Omental fat pad (tissue), 4 donors: ENCODE measurements around the gene HMX1. TPM values are rescaled to one million over a fixed set of nuclear protein-coding genes. Genes with fewer than 3 reads are reported as not detected.

Experiments used
- ATAC-seq: fragments of 150-250 bp; one replicate; pipeline ENCODE4 v1.9.1; 2016; ENCODE audit warnings: mild to moderate bottlenecking, moderate library complexity; ENCODE audit not compliant: low FRiP score
- DNase-seq: peaks from one replicate; pipeline ENCODE4 v3.0.0-alpha.2; 2019; ENCODE audit warnings: low spot score
- CTCF ChIP-seq, 3 donors: fragments of 450-650 bp; IDR thresholded peaks; one replicate each; pipeline ENCODE4 v1.5.1; 2016 to 2017; ENCODE audit warnings: antibody characterized with exemption in 3 of 3, mild to moderate bottlenecking in 3 of 3, moderate library complexity in 2 of 3
- total RNA-seq, 4 donors: library from RNA; depleted of rRNA; stranded (reverse); fragments of >200 nt; gene quantifications; one replicate each; pipeline ENCODE4 v1.1.0, GENCODE V29; 2016

HMX1 gene
- total RNA-seq, 4 donors from 2014 or later, result not detected

DNA sequence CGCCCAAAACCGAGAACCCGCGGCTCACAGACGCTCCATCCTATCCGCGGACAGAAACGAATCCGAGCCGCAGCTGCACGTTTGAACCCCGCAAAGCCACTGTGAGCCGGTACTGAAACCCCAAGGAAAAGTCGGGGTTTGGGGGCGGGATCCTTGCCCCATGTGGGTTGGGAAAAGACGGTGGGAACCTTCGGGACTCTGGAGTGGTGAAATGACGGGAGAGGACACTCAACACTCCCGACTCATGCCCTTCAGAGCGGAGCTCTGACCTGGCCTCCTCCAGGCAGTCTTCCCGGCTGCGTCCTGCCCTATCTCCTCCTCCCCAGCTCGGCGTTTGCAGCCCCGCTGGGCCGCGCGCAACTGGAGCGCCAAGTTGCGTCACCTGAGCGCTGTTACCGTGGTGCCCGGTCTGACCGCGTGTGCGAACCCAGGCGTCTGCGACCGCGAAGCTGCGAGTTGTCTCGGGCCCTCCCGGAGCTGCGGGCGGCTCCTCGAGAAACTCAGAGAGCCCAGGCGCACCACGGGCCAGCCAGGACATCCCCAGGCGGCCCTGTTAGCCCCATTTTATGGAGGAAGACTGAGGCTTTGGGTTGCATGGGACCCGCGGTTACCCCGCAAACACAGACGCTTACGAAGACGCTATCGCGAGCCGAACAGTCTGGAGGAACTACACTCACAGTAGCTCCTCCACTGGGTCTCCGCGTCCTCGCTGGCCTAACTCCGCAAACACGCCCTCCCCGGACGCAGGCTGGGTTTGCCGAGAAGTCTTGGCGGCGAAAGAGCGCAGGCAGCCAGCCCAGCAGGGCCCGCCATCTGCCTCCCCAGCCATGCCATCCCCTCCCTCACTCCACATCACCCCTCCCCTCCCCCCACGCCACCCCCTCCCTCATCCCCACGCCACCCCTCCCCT, 20.3 kb upstream of the HMX1 start:
- DNase-seq (no peak), ATAC-seq (no peak)
- TF ChIP-seq CTCF (IDR thresholded peaks at IDR 0.05), result no peak

DNA sequence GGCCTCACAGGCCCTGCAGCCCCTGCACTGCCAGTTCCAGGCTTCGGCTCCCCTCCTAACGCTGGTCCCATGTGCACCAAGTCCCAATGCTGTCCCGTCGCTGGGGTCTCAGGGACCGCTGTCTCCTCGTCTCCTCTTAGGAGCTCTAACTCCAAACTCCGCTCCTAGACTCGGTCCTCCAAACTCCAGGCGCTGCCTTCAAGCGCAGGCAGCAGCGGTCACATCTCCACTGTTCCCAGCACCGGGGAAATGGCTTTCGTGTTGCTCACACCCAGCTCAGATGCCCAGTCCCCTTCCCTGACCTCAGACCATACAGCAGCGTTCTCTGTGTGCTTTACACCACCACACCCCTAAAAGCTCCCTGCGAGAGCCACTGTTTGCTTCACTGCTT, 19.6 kb upstream of the HMX1 start:
- ATAC-seq, result no peak
- TF ChIP-seq CTCF (IDR thresholded peaks at IDR 0.05), result no peak
- no peak for DNase-seq

- no peak for TF ChIP-seq CTCF (IDR thresholded peaks at IDR 0.05)
- DNase-seq (no peak), ATAC-seq (no peak)
Measured at GRCh38 chr4:8888856-8889255, 17.2 kb upstream of the HMX1 start.

DNA sequence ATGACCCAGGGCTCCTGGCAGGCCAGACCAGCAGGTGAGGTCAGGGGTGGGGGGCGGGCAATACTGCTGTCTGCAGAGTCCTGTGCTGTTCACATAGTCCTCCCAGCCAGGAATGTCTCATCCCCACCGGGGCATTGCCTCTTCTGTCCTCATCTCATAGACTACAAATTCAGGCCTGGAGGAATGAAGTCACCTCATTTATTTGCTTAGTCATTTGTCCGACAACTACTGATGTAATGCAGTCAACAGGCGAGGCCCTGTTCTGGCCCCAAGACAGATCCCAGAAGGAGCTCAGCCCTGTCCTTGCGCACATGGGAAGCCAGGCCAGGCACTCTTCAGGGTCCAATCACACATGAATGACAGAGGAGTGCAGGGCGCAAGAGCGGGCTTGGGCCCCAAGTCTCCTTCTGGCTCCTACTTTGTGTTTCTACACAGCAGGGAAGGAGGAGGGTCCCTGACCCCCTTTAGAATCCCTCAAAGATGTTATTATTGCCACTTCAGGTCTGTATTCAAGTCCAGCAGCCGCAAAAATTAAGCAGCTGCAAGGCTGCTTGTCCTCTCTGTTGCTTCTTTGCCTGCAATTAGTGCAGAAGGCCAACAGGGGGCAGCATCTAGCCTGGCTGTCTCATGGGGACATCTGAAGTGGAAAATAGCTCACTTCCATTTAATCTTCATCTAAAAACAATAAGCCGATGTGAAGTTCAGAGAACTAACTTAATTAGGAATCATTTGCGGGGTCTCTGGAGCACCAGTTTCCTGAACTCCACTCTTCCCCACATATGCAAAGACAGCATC, 15.2 kb upstream of the HMX1 start:
- ATAC-seq, result no peak
- no peak for TF ChIP-seq CTCF (IDR thresholded peaks at IDR 0.05)
- DNase-seq, result no peak

- ATAC-seq, result no peak
- DNase-seq, result no peak
- TF ChIP-seq CTCF (IDR thresholded peaks at IDR 0.05), result no peak
Measured at GRCh38 chr4:8882239-8882638, 10.6 kb upstream of the HMX1 start.

DNA sequence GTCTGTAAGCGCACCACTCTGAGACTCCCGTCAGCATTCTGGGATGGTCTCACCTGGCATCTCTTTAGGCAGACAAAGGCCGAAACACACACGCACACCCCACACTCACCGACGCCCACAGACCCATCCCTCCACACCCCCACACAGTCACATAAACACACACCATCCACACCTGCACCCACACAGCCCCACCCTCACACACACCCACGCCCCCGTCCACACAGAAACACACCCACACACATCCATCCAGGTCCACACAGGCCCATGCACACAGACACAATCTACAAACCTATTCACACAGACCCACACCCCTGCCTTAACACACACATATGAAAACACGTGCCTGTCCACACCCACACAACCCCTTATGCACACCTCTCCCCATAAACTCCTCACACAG, 9.2 kb upstream of the HMX1 start:
- no peak for DNase-seq
- ATAC-seq, result no peak
- TF ChIP-seq CTCF (IDR thresholded peaks at IDR 0.05), result no peak
